GM18508 (cell line): ENCODE measurements around the gene GRIK5.

Source experiments
- ATAC-seq: cut with Tn5 transposase; IDR thresholded peaks from one replicate; pipeline ENCODE4 v1.9.1; 2021; ENCODE audit warnings: moderate number of reproducible peaks; ENCODE audit not compliant: insufficient read depth, unreplicated experiment

The GRIK5 gene

GRCh38 chr19:41965106-41965505 is 104.9 kb downstream of the GRIK5 start:
- ATAC-seq = no peak

- no peak for ATAC-seq
Observed at GRCh38 chr19:41960973-41961372, 109.0 kb downstream of the GRIK5 start.

- ATAC-seq = no peak
Observed at GRCh38 chr19:41959056-41960053, 110.7 kb downstream of the GRIK5 start, which contains the start of gene RABAC1. RABAC1 (minus strand) TSS chr19:41959321; CDS start chr19:41959292, 29 bp downstream.

DNA sequence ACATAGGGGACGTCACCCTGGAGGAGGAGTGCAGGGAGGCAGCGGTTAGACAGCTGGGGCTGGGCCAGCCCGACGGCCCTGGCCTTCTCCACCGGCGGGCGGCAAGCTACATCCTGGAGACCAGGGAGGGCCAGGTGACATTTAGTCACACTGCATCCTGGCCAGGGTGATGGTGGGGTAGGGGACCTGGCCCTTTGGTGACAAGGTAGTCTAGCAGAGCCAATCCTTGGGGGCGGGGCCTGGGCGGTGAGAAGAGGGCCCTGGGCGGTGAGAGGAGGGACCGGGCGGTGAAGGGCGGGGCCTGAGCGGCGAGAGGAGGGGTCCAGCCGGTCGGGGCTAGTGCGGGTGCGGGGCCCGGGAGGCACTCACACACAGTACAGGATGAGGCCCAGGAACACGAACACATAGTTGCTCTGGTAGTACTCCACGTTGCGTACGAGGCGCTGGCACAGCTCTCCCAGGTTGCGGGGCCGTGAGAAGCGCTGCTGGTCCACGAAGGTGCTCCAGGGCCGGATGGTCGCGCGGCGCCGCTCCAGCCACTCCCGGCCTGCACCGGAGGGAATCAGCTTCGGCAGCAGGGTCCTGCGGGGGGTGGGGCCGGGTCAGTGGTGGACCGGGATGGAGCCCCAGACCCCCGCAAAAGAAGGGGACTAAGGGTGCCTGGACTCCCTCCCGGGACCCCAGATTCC is 111.5 kb downstream of the GRIK5 start:
- no peak for ATAC-seq

DNA sequence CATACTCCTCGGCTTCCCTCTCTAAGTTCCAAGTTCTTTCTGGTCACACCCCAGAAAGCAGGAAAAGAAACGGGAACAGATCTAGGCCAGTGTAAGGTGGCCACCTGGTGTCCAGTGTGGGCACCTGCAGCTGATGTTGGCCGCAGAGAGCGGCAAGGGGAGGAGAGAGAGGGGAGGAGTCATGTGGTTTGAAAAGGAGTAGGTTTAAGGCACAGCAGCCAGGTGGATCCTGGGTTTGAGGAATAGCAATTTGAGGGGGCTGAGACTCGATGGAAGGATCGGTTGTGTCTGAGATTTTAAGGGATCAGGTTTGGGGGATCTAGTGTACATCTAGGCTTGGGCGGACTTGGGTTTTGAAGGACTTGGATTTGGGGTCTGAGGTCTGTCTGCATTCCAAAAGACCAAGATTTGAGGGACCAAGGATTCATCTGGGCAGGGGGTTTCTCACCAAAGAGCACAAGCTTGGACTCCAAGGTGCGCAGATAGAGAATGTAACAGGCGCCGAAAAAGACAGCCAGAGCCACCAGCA is 112.1 kb downstream of the GRIK5 start:
- no peak for ATAC-seq

DNA sequence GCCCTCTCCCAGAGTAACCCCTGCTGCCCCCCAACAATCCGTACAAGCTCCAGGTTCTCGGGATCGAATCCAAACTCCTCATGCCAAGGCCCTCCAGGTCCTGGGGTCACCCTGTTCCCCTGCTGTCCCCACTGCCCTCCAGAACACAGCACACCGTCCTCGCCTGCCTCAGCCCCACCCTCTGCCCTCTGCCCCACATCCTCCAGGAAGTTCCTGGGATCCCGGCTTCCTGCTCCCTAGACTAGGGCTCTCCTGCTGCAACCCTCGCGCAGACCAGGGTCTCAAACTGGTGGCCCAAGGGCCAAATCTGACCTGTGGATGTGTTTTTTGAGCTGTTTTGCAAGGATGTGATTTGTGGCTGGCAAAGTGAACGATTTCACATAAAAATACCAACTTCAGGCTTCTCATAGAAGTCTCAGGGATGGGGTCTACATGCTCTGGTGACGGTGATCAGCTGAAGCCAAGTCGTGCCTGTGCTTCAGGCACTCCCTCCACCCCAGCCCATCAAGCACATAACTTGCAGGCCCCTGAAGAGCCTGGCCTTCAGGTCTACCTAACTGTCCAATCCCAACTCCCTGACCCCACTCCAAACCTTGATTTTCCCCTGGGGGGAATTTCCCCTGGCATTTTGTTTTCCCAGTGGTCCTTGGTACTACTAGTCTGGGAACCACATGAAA is 112.7 kb downstream of the GRIK5 start:
- no peak for ATAC-seq

GRCh38 chr19:41956621-41957020 is 113.4 kb downstream of the GRIK5 start:
- no peak for ATAC-seq

DNA sequence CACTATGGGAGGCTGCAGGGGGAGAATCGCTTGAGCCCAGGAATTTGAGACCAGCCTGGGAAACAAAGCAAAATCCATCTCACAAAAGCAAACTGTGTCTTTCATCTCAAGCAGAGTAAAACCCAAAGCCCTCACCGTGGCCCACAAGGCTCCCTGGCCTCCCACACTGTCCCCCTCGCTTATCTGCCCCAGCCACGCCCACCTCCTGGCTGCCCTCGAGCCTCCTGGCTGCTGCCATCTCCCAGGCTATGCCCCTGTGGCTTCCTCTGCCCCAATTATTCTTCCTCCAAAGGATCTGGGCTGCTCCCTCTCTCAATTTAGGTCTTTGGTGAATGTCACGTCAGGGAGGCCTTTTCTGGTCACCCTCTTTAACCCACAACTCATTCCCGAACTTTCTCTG is 114.5 kb downstream of the GRIK5 start:
- no peak for ATAC-seq

- ATAC-seq = no peak
Observed at GRCh38 chr19:41951686-41952172, 118.3 kb downstream of the GRIK5 start.
